Measurements from ENCODE around the gene ARID1B. TPM values are rescaled to one million over a fixed set of nuclear protein-coding genes. Genes with fewer than 3 reads are reported as not detected.

The ARID1B gene
- total and polyA plus RNA-seq, 2 donors (not counting 1 experiment from before 2014, with no cell fraction given): 47.2 to 280 TPM

- Histone ChIP-seq H3K9ac (ENCODE audit: low read length) (no peak overlapping the region), H3K4me3 (ENCODE audit: control extremely low read depth in 1 of 5, extremely low read depth in 1 of 5, insufficient read depth in 1 of 5, low read depth in 2 of 5, low read length in 4 of 5) (no peak overlapping the region), H3K27me3 (replicated peaks in 1 of 4; ENCODE audit: control extremely low read depth in 1 of 4, control insufficient read depth in 3 of 4, insufficient read depth in 4 of 4, low read length in 3 of 4) (no peaks in the 10 kb centered on the region), H3K36me3 (replicated peaks in 1 of 2; ENCODE audit: control extremely low read depth in 1 of 2, control insufficient read depth in 1 of 2, extremely low read depth in 1 of 2, insufficient read depth in 2 of 2, low read length in 1 of 2) (peaks cover 3 to 4% of the 10 kb centered on the region in 2 experiments), H3K27ac (ENCODE audit: low read length in 2 of 2) (peak overlapping the region in 1 of 2 donors; percentile 24), H3K4me2 (replicated peaks; ENCODE audit: low read depth, low read length, poor library complexity, severe bottlenecking) (no peak overlapping the region), H2AFZ (ENCODE audit: insufficient read depth, low read depth, low read length, poor library complexity, severe bottlenecking) (no peak overlapping the region), H4K20me1 (ENCODE audit: control insufficient read depth, insufficient read depth, low read length, poor library complexity, severe bottlenecking) (peaks cover 90% of the 10 kb centered on the region), H3K79me2 (ENCODE audit: control insufficient read depth, insufficient read depth, low read length) (peaks cover 99% of the 10 kb centered on the region), H3K4me1 (ENCODE audit: control insufficient read depth in 2 of 2, insufficient read depth in 2 of 2, low read length in 2 of 2) (peaks cover 20 to 42% of the 10 kb centered on the region in 2 donors), H3K9me3 (ENCODE audit: control extremely low read depth in 1 of 3, control insufficient read depth in 2 of 3, insufficient read depth in 1 of 3, low read length in 2 of 3) (no peaks in the 10 kb centered on the region)
- no peak for DNase-seq
- H3K4me1 Mint-ChIP-seq: peaks cover 88% of the 10 kb centered on the region
- H3K4me3 Mint-ChIP-seq: no peak overlapping the region
- POLR2A ChIA-PET: no interaction called here
- CTCF ChIA-PET: no interaction called here
- no peaks in the 10 kb centered on the region for H3K9me3 Mint-ChIP-seq (ENCODE audit: insufficient read depth)
- intact Hi-C loops (cut with micrococcal nuclease): no loop called here
- no peaks in the 10 kb centered on the region for H3K27me3 Mint-ChIP-seq
- peak overlapping the region; percentile 3 for H3K27ac Mint-ChIP-seq
- no peak for TF ChIP-seq EZH2 (IDR thresholded peaks at IDR 0.05; ENCODE audit: borderline replicate concordance, insufficient read depth, low read depth, low read length, poor library complexity, severe bottlenecking)
- TF ChIP-seq, protein P1, sequence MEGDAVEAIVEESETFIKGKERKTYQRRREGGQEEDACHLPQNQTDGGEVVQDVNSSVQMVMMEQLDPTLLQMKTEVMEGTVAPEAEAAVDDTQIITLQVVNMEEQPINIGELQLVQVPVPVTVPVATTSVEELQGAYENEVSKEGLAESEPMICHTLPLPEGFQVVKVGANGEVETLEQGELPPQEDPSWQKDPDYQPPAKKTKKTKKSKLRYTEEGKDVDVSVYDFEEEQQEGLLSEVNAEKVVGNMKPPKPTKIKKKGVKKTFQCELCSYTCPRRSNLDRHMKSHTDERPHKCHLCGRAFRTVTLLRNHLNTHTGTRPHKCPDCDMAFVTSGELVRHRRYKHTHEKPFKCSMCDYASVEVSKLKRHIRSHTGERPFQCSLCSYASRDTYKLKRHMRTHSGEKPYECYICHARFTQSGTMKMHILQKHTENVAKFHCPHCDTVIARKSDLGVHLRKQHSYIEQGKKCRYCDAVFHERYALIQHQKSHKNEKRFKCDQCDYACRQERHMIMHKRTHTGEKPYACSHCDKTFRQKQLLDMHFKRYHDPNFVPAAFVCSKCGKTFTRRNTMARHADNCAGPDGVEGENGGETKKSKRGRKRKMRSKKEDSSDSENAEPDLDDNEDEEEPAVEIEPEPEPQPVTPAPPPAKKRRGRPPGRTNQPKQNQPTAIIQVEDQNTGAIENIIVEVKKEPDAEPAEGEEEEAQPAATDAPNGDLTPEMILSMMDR (IDR thresholded peaks at IDR 0.05): no peak
- 100% methylated on average over 2 of the region's 3 CpGs for WGBS (ENCODE audit: insufficient coverage)
- ATAC-seq (ENCODE audit: low read depth): no peak
These were observed 91.2 kb downstream of the ARID1B start for GRCh38 chr6:156868385-156868784.

- Mint-ChIP-seq H3K4me1 (peaks cover 85% of the 10 kb centered on the region), H3K4me3 (no peak overlapping the region), H3K27ac (no peak overlapping the region), H3K27me3 (no peaks in the 10 kb centered on the region), H3K9me3 (ENCODE audit: insufficient read depth) (no peaks in the 10 kb centered on the region)
- Histone ChIP-seq H3K4me3 (ENCODE audit: control extremely low read depth in 1 of 5, extremely low read depth in 1 of 5, insufficient read depth in 1 of 5, low read depth in 2 of 5, low read length in 4 of 5) (no peak overlapping the region), H3K9me3 (ENCODE audit: control extremely low read depth in 1 of 3, control insufficient read depth in 2 of 3, insufficient read depth in 1 of 3, low read length in 2 of 3) (no peaks in the 10 kb centered on the region), H3K4me2 (replicated peaks; ENCODE audit: low read depth, low read length, poor library complexity, severe bottlenecking) (no peak overlapping the region), H3K4me1 (ENCODE audit: control insufficient read depth in 2 of 2, insufficient read depth in 2 of 2, low read length in 2 of 2) (peaks cover 18 to 36% of the 10 kb centered on the region in 2 donors), H3K27ac (ENCODE audit: low read length in 2 of 2) (no peak overlapping the region), H3K36me3 (replicated peaks in 1 of 2; ENCODE audit: control extremely low read depth in 1 of 2, control insufficient read depth in 1 of 2, extremely low read depth in 1 of 2, insufficient read depth in 2 of 2, low read length in 1 of 2) (peaks cover 0 to 9% of the 10 kb centered on the region in 2 experiments), H3K79me2 (ENCODE audit: control insufficient read depth, insufficient read depth, low read length) (peaks cover 99% of the 10 kb centered on the region), H2AFZ (ENCODE audit: insufficient read depth, low read depth, low read length, poor library complexity, severe bottlenecking) (no peak overlapping the region), H3K9ac (ENCODE audit: low read length) (no peak overlapping the region), H3K27me3 (replicated peaks in 1 of 4; ENCODE audit: control extremely low read depth in 1 of 4, control insufficient read depth in 3 of 4, insufficient read depth in 4 of 4, low read length in 3 of 4) (no peaks in the 10 kb centered on the region), H4K20me1 (ENCODE audit: control insufficient read depth, insufficient read depth, low read length, poor library complexity, severe bottlenecking) (peaks cover 91% of the 10 kb centered on the region)
- 98% methylated on average over 11 of the region's 13 CpGs for WGBS (ENCODE audit: insufficient coverage)
- TF ChIP-seq EZH2 (IDR thresholded peaks at IDR 0.05; ENCODE audit: borderline replicate concordance, insufficient read depth, low read depth, low read length, poor library complexity, severe bottlenecking): no peak
- TF ChIP-seq, protein P1 (IDR thresholded peaks at IDR 0.05): no peak
- ChIA-PET CTCF (no interaction called here), POLR2A (no interaction called here)
- ATAC-seq (ENCODE audit: low read depth) (no peak), DNase-seq (no peak)
- intact Hi-C loops (cut with micrococcal nuclease): no loop called here
These were observed 92.8 kb downstream of the ARID1B start for GRCh38 chr6:156869980-156870398.
